ENCODE results near the gene NUP62CL. TPM values are rescaled to one million over a fixed set of nuclear protein-coding genes. Genes with fewer than 3 reads are reported as not detected.

Gene NUP62CL
- total RNA-seq, 1 donor from 2014 or later: 4.2 TPM

- H3K27ac Mint-ChIP-seq: no peak overlapping the region
- H3K27me3 Mint-ChIP-seq: no peaks in the 10 kb centered on the region
- H3K36me3 Mint-ChIP-seq: peaks cover 16% of the 10 kb centered on the region
- DNase-seq (ENCODE audit: extremely low spot score, unreplicated experiment): no peak
- TF ChIP-seq CTCF (conservative IDR thresholded peaks at IDR 0.05): no peak
- no peak overlapping the region for H3K4me3 Mint-ChIP-seq
- H3K4me1 Mint-ChIP-seq (ENCODE audit: unreplicated experiment): no peaks in the 10 kb centered on the region
- no peaks in the 10 kb centered on the region for H3K9me3 Mint-ChIP-seq
Observed at GRCh38 chrX:107102980-107103379, 103.3 kb downstream of the NUP62CL start.

GRCh38 chrX:107076158-107076557 is 130.1 kb downstream of the NUP62CL start:
- no peak for DNase-seq (ENCODE audit: extremely low spot score, unreplicated experiment)
- no peaks in the 10 kb centered on the region for H3K27me3 Mint-ChIP-seq
- no peak overlapping the region for H3K27ac Mint-ChIP-seq
- H3K36me3 Mint-ChIP-seq: peaks cover 17% of the 10 kb centered on the region
- no peak for TF ChIP-seq CTCF (conservative IDR thresholded peaks at IDR 0.05)
- no peak overlapping the region for H3K4me3 Mint-ChIP-seq
- H3K4me1 Mint-ChIP-seq (ENCODE audit: unreplicated experiment): no peaks in the 10 kb centered on the region
- H3K9me3 Mint-ChIP-seq: peaks cover 12% of the 10 kb centered on the region

Other genes with a start within 250 kb of the NUP62CL start
- 18.1 and 28.8 TPM in 2 replicates for gene MORC4, start 206.2 kb downstream of the NUP62CL start, total RNA-seq (ENCODE audit: low replicate concordance)
- 22.9 and 23.8 TPM in 2 replicates for gene RBM41, start 87.6 kb downstream of the NUP62CL start, total RNA-seq (ENCODE audit: low replicate concordance)
- not detected in 2 replicates for gene DNAAF6, start 178 bp upstream of the NUP62CL start, total RNA-seq (ENCODE audit: low replicate concordance)
- gene FRMPD3, start 243.2 kb upstream of the NUP62CL start, total RNA-seq (ENCODE audit: low replicate concordance): 1.9 and 2.6 TPM in 2 replicates